Esophagus squamous epithelium (tissue), 5 donors: Measurements from ENCODE around the gene ATP8B3. TPM values are rescaled to one million over a fixed set of nuclear protein-coding genes. Genes with fewer than 3 reads are reported as not detected.

ENCODE experiments used
- DNase-seq: peaks from one replicate; lab custom pipeline; 2025; lab: John Stamatoyannopoulos, UW
- H3K27ac ChIP-seq, 4 donors: fragments of 200-600 bp; sonication (generic); one replicate each; pipeline ENCODE4 v1.5.1; 2016 to 2019; ENCODE audit warnings: mild to moderate bottlenecking in 1 of 4
- H3K27me3 ChIP-seq, 4 donors: fragments of 200-600 bp; sonication (generic); 1 replicate in 3 of 4; 2 replicates in 1 of 4; pipeline versions ENCODE4 v1.5.1 to v1.6.0; 2017 to 2021; ENCODE audit warnings: antibody characterized with exemption in 1 of 4
- H3K36me3 ChIP-seq, 3 donors: fragments of 200-600 bp; sonication (generic); one replicate each; pipeline ENCODE4 v1.5.1; 2016 to 2019
- H3K4me1 ChIP-seq, 3 donors: fragments of 200-600 bp; sonication (generic); one replicate each; pipeline ENCODE4 v1.5.1; 2017 to 2019
- H3K4me3 ChIP-seq, 4 donors: fragments of 200-600 bp; sonication (generic); 1 replicate in 3 of 4; 2 replicates in 1 of 4; pipeline ENCODE4 v1.5.1; 2016 to 2019; ENCODE audit warnings: mild to moderate bottlenecking in 2 of 4, moderate library complexity in 1 of 4
- H3K9me3 ChIP-seq, 3 donors: fragments of 200-600 bp; sonication (generic); one replicate each; pipeline ENCODE4 v1.5.1; 2016 to 2019
- CTCF ChIP-seq, 6 experiments: fragments of 450-650 bp in 4 of 6; fragments of 200-600 bp in 2 of 6; sonication (generic) in 2 of 6; IDR thresholded peaks; one replicate each; pipeline ENCODE4 v1.5.1; 2016 to 2019; ENCODE audit warnings: antibody characterized with exemption in 6 of 6, mild to moderate bottlenecking in 4 of 6, moderate library complexity in 4 of 6
- POLR2A ChIP-seq, 4 donors: fragments of 450-650 bp; IDR thresholded peaks; one replicate each; pipeline ENCODE4 v1.6.1; 2017; ENCODE audit warnings: antibody characterized with exemption in 4 of 4, mild to moderate bottlenecking in 4 of 4, moderate library complexity in 3 of 4
- WGBS, 2 donors: methylation state at CpG; one replicate each; pipeline ENCODE4 v1.1.5; 2018; 5-methylcytosine and 5-hydroxymethylcytosine counted together
- intact Hi-C: fragments of 100-400 bp; cut with DNase I; formaldehyde crosslinking; loops from one replicate; pipeline ENCODE4 v1.15.0; 2022
- total RNA-seq, 4 donors: library from RNA; depleted of rRNA; stranded (reverse); fragments of >200 nt; gene quantifications; one replicate each; pipeline ENCODE4 v1.1.0, GENCODE V29; 2016
- donor health status: DM: yes; HTN: yes; CAD: no.

The ATP8B3 gene
- total RNA-seq, 4 donors from 2014 or later, result 0.57 to 3.0 (median 1.4) TPM

- Histone ChIP-seq H3K9me3 (peaks cover 0 to 14% (median 12%) of the 10 kb centered on the region in 3 donors), H3K4me3 (no peak overlapping the region), H3K27me3 (peaks cover 17 to 100% (median 65%) of the 10 kb centered on the region in 4 donors), H3K36me3 (no peaks in the 10 kb centered on the region), H3K4me1 (peaks cover 0 to 7% (median 4%) of the 10 kb centered on the region in 3 donors), H3K27ac (no peak overlapping the region)
- 6 to 12% methylated on average over 14 to 15 of the region's 38 CpGs for WGBS, 2 donors
- TF ChIP-seq POLR2A (IDR thresholded peaks at IDR 0.05) (no peak), CTCF (IDR thresholded peaks at IDR 0.05) (no peak)
- no peak for DNase-seq
- intact Hi-C loops, result loop anchor here (5.0 kb wide), 1 partner anchor 94 kb away; no protein-coding TSS in a partner anchor
Measured at GRCh38 chr19:1765904-1766799, 45.9 kb downstream of the ATP8B3 start.

- TF ChIP-seq CTCF (IDR thresholded peaks at IDR 0.05) (no peak), POLR2A (IDR thresholded peaks at IDR 0.05) (no peak)
- WGBS, 2 donors, result 12 to 26% methylated on average over 5 to 14 of the region's 33 CpGs
- no peak overlapping the region for H3K27ac ChIP-seq
- intact Hi-C loops, result loop anchor here (5.0 kb wide), 1 partner anchor 93 kb away; no protein-coding TSS in a partner anchor
- H3K9me3 ChIP-seq, result peaks cover 0 to 6% (median 5%) of the 10 kb centered on the region in 3 donors
- H3K27me3 ChIP-seq, result peaks cover 19 to 100% (median 66%) of the 10 kb centered on the region in 4 donors
- no peak overlapping the region for H3K4me3 ChIP-seq
- DNase-seq, result no peak
- peaks cover 0 to 7% (median 4%) of the 10 kb centered on the region in 3 donors for H3K4me1 ChIP-seq
- H3K36me3 ChIP-seq, result no peaks in the 10 kb centered on the region
Measured at GRCh38 chr19:1765232-1765903, 46.7 kb downstream of the ATP8B3 start.

GRCh38 chr19:1764729-1765128, 47.3 kb downstream of the ATP8B3 start:
- Histone ChIP-seq H3K36me3 (no peaks in the 10 kb centered on the region), H3K9me3 (no peaks in the 10 kb centered on the region), H3K27ac (no peak overlapping the region), H3K27me3 (peaks cover 25 to 100% (median 72%) of the 10 kb centered on the region in 4 donors), H3K4me3 (no peak overlapping the region), H3K4me1 (peaks cover 0 to 7% (median 4%) of the 10 kb centered on the region in 3 donors)
- DNase-seq, result no peak
- TF ChIP-seq CTCF (IDR thresholded peaks at IDR 0.05), result no peak
- no peak for TF ChIP-seq POLR2A (IDR thresholded peaks at IDR 0.05)
- intact Hi-C loops, result loop anchor here (5.0 kb wide), 1 partner anchor 92 kb away; no protein-coding TSS in a partner anchor
- WGBS, 2 donors, result 13 to 60% methylated on average over 1 to 6 of the region's 15 CpGs

- intact Hi-C loops, result no loop called here
- no peak overlapping the region for H3K4me3 ChIP-seq
- TF ChIP-seq POLR2A (IDR thresholded peaks at IDR 0.05) (no peak), CTCF (IDR thresholded peaks at IDR 0.05) (no peak)
- peaks cover 0 to 7% (median 4%) of the 10 kb centered on the region in 3 donors for H3K4me1 ChIP-seq
- H3K36me3 ChIP-seq, result no peaks in the 10 kb centered on the region
- peaks cover 31 to 100% (median 76%) of the 10 kb centered on the region in 4 donors for H3K27me3 ChIP-seq
- WGBS, 2 donors, result 10% methylated on average over 33 to 35 of the region's 39 CpGs
- H3K9me3 ChIP-seq, result no peaks in the 10 kb centered on the region
- H3K27ac ChIP-seq, result no peak overlapping the region
- DNase-seq, result no peak
Measured at GRCh38 chr19:1763648-1764639, 48.1 kb downstream of the ATP8B3 start.
